HFFc6 (cell line): ENCODE results near the gene GFRA1. TPM values are rescaled to one million over a fixed set of nuclear protein-coding genes. Genes with fewer than 3 reads are reported as not detected.

Source experiments
- DNase-seq: peaks from one replicate; pipeline ENCODE4 v3.0.0-alpha.2; 2018
- H3K27ac Mint-ChIP-seq: 2 replicates; pipeline ENCODE4 v1.8.0; 2020; ENCODE audit warnings: mild to moderate bottlenecking, mixed read lengths
- H3K27me3 Mint-ChIP-seq: 2 replicates; pipeline ENCODE4 v1.8.0; 2021; ENCODE audit warnings: mild to moderate bottlenecking, moderate library complexity, mixed read lengths; ENCODE audit not compliant: insufficient read depth
- H3K36me3 Mint-ChIP-seq: 2 replicates; pipeline ENCODE4 v1.8.0; 2021; ENCODE audit warnings: low read depth, mixed read lengths
- H3K4me1 Mint-ChIP-seq: 2 replicates; pipeline ENCODE4 v1.8.0; 2020; ENCODE audit warnings: low read depth, mixed read lengths
- H3K4me3 Mint-ChIP-seq: 2 replicates; pipeline ENCODE4 v1.8.0; 2020; ENCODE audit warnings: mild to moderate bottlenecking, moderate library complexity, mixed read lengths
- H3K9me3 Mint-ChIP-seq: 2 replicates; pipeline ENCODE4 v1.8.0; 2020; ENCODE audit warnings: mild to moderate bottlenecking, mixed read lengths
- CTCF ChIP-seq: fragments of 200-600 bp; sonication (generic); IDR thresholded peaks from 2 replicates; pipeline ENCODE4 v1.5.0; 2021; ENCODE audit warnings: antibody characterized with exemption, mild to moderate bottlenecking
- total RNA-seq, 6 experiments: library from RNA; stranded (reverse); fragmentation: NEBNext Ultra II Directional; extraction: Animal tissue kit (Norgen Biotek cat#: 25700); gene quantifications; 2 replicates in 1 of 6; 3 replicates in 5 of 6; pipeline ENCODE4 v1.2.3, GENCODE V29; 2021

GFRA1 gene
- total RNA-seq, 6 experiments from 2014 or later = 7.3 to 17.2 (median 15.9) TPM

GRCh38 chr10:116175231-116175630 is 97.8 kb downstream of the GFRA1 start:
- Mint-ChIP-seq H3K4me1 (peaks cover 15% of the 10 kb centered on the region), H3K27me3 (no peaks in the 10 kb centered on the region), H3K27ac (no peak overlapping the region), H3K9me3 (no peaks in the 10 kb centered on the region), H3K4me3 (no peak overlapping the region), H3K36me3 (no peaks in the 10 kb centered on the region)
- DNase-seq = no peak
- TF ChIP-seq CTCF = no peak

GRCh38 chr10:116171505-116171904 is 101.5 kb downstream of the GFRA1 start:
- no peak for DNase-seq
- TF ChIP-seq CTCF = no peak
- Mint-ChIP-seq H3K9me3 (0 out of 2 replicates have a peak, but pooled peaks cover 4% of the 10 kb centered on the region), H3K4me1 (peaks cover 22% of the 10 kb centered on the region), H3K4me3 (no peak overlapping the region), H3K27me3 (no peaks in the 10 kb centered on the region; the same call in 1 of the 2 replicates), H3K36me3 (no peaks in the 10 kb centered on the region), H3K27ac (no peak overlapping the region)

GRCh38 chr10:116170815-116171250 is 102.2 kb downstream of the GFRA1 start:
- TF ChIP-seq CTCF = no peak
- Mint-ChIP-seq H3K27me3 (no peaks in the 10 kb centered on the region; the same call in 1 of the 2 replicates), H3K4me1 (peaks cover 22% of the 10 kb centered on the region), H3K4me3 (peak overlapping the region; percentile 1), H3K9me3 (0 out of 2 replicates have a peak, but pooled peaks cover 4% of the 10 kb centered on the region), H3K36me3 (no peaks in the 10 kb centered on the region), H3K27ac (no peak overlapping the region; the same call in 1 of the 2 replicates)
- DNase-seq = peak; percentile 28

GRCh38 chr10:116169782-116170445 is 103.1 kb downstream of the GFRA1 start:
- no peak overlapping the region for H3K27ac Mint-ChIP-seq
- no peak overlapping the region for H3K4me3 Mint-ChIP-seq
- 0 out of 2 replicates have a peak, but pooled peaks cover 4% of the 10 kb centered on the region for H3K9me3 Mint-ChIP-seq
- peaks cover 22% of the 10 kb centered on the region for H3K4me1 Mint-ChIP-seq
- peak; percentile 5 for DNase-seq
- H3K36me3 Mint-ChIP-seq = no peaks in the 10 kb centered on the region
- no peak for TF ChIP-seq CTCF
- no peaks in the 10 kb centered on the region; the same call in 1 of the 2 replicates for H3K27me3 Mint-ChIP-seq

GRCh38 chr10:116168745-116169144 is 104.3 kb downstream of the GFRA1 start:
- no peak for DNase-seq
- TF ChIP-seq CTCF = no peak
- Mint-ChIP-seq H3K27me3 (no peaks in the 10 kb centered on the region; the same call in 1 of the 2 replicates), H3K27ac (no peak overlapping the region), H3K4me3 (no peak overlapping the region), H3K36me3 (no peaks in the 10 kb centered on the region), H3K4me1 (peaks cover 22% of the 10 kb centered on the region), H3K9me3 (0 out of 2 replicates have a peak, but pooled peaks cover 4% of the 10 kb centered on the region)
